ENCODE data around the gene TBC1D3C. TPM values are rescaled to one million over a fixed set of nuclear protein-coding genes. Genes with fewer than 3 reads are reported as not detected.

TBC1D3C gene
- total RNA-seq: 1.6 TPM in 1 of 2 replicates, not detected in the other

GRCh38 chr17:38068534-38068933 lies at the start of gene TBC1D3C:
Gene TBC1D3C, minus strand, starts transcription at chr17:38068634. Its CDS starts 1,568 bp downstream, at chr17:38067066.

Other genes with a start within 250 kb of the TBC1D3C start
- gene TBC1D3K, start 144.2 kb downstream of the TBC1D3C start, total RNA-seq: 0.21 TPM in 1 of 2 replicates, not detected in the other
- gene TBC1D3L, start 79.6 kb downstream of the TBC1D3C start, total RNA-seq: 2.7 and 4.3 TPM in 2 replicates
- gene TBC1D3D, start 64.7 kb downstream of the TBC1D3C start, total RNA-seq: under 0.01 and 0.07 TPM in 2 replicates
- gene TBC1D3E, start 59.3 kb upstream of the TBC1D3C start, total RNA-seq: not detected in 2 replicates
- not detected in 2 replicates for gene TBC1D3, start 123.9 kb upstream of the TBC1D3C start, total RNA-seq
- gene MRPL45, start 228.5 kb upstream of the TBC1D3C start, total RNA-seq: 26.8 and 33.8 TPM in 2 replicates